ENCODE data around the gene NID1. TPM values are rescaled to one million over a fixed set of nuclear protein-coding genes. Genes with fewer than 3 reads are reported as not detected.
"Not testable (repeated sequence)": the region's sequence is repeated elsewhere in the genome, so short reads cannot be mapped to it uniquely, and the experiment has no call there.

Gene NID1
- total RNA-seq, 2 experiments from 2014 or later = not detected

GRCh38 chr1:235928197-235928596 is 136.7 kb downstream of the NID1 start:
- H3K9me2 ChIP-seq (ENCODE audit: insufficient read depth, low read length) = no peaks in the 10 kb centered on the region
- H3K9me3 ChIP-seq (ENCODE audit: low read length) = no peaks in the 10 kb centered on the region
- H2AFZ ChIP-seq (ENCODE audit: low read length) = no peak overlapping the region
- no peak for DNase-seq (ENCODE audit: low spot score)
- H3K79me2 ChIP-seq (ENCODE audit: insufficient read depth, low read depth, low read length) = no peaks in the 10 kb centered on the region
- POLR2A ChIA-PET = no interaction called here
- no peak overlapping the region for H3K4me3 ChIP-seq (ENCODE audit: low read depth, low read length, poor library complexity, severe bottlenecking)
- CTCF ChIA-PET (ENCODE audit: unreplicated experiment) = interaction anchor here (0.5 kb wide), 1 partner anchor 792 kb away, joined by 4 read pairs; no protein-coding TSS in a partner anchor
- H3K4me2 ChIP-seq (ENCODE audit: low read length) = no peak overlapping the region
- intact Hi-C loops (cut with micrococcal nuclease; ENCODE audit: unreplicated experiment) = no loop called here
- no peaks in the 10 kb centered on the region for H4K20me1 ChIP-seq (ENCODE audit: insufficient read depth, low read length)
- H3K36me3 ChIP-seq (ENCODE audit: insufficient read depth, low read length) = no peaks in the 10 kb centered on the region
- peaks cover 38% of the 10 kb centered on the region for H3K4me1 ChIP-seq (ENCODE audit: insufficient read depth, low read length, poor library complexity, severe bottlenecking)
- BruUV-seq (replicated peaks) = no TSS peak
- TF ChIP-seq CTCF (conservative IDR thresholded peaks at IDR 0.05; ENCODE audit: low read length) = no peak
- TF ChIP-seq EZH2phosphoT487 (IDR thresholded peaks at IDR 0.05; ENCODE audit: borderline replicate concordance, low read depth, low read length) = no peak
- H3K27ac ChIP-seq (ENCODE audit: low read depth, low read length, poor library complexity, severe bottlenecking) = no peak overlapping the region

GRCh38 chr1:235927551-235927950 is 137.3 kb downstream of the NID1 start:
- H3K9me3 ChIP-seq (ENCODE audit: low read length); H3K36me3 ChIP-seq (ENCODE audit: insufficient read depth, low read length); H3K4me2 ChIP-seq (ENCODE audit: low read length); intact Hi-C loops (cut with micrococcal nuclease; ENCODE audit: unreplicated experiment); H2AFZ ChIP-seq (ENCODE audit: low read length); H3K79me2 ChIP-seq (ENCODE audit: insufficient read depth, low read depth, low read length); DNase-seq (ENCODE audit: low spot score); CTCF ChIA-PET (ENCODE audit: unreplicated experiment); POLR2A ChIA-PET; H3K4me3 ChIP-seq (ENCODE audit: low read depth, low read length, poor library complexity, severe bottlenecking); H3K27ac ChIP-seq (ENCODE audit: low read depth, low read length, poor library complexity, severe bottlenecking); H3K9me2 ChIP-seq (ENCODE audit: insufficient read depth, low read length); BruUV-seq (replicated peaks); H4K20me1 ChIP-seq (ENCODE audit: insufficient read depth, low read length): not testable (repeated sequence)
- H3K4me1 ChIP-seq (ENCODE audit: insufficient read depth, low read length, poor library complexity, severe bottlenecking) = peaks cover 32% of the 10 kb centered on the region

Small RNAs within 50 kb of the gene (small RNA-seq; reads per million reads assigned to genes)
- gene RF00019 = not detected

Other genes with a start within 250 kb of the NID1 start
- gene LYST, start 198.2 kb downstream of the NID1 start, total RNA-seq (2014; rRNA removed; shearing (Covaris generic)) = 4.0 and 10.0 TPM in 2 replicates
- 8.2 and 8.3 TPM in 2 replicates for gene LYST, start 198.2 kb downstream of the NID1 start, total RNA-seq (2022)
- gene GPR137B, start 77.4 kb upstream of the NID1 start, total RNA-seq (2014; rRNA removed; shearing (Covaris generic)) = 1.2 and 2.8 TPM in 2 replicates
- 2.8 and 3.1 TPM in 2 replicates for gene GPR137B, start 77.4 kb upstream of the NID1 start, total RNA-seq (2022)
- gene ERO1B, start 216.9 kb upstream of the NID1 start, total RNA-seq (2014; rRNA removed; shearing (Covaris generic)) = 7.0 and 7.6 TPM in 2 replicates
- gene ERO1B, start 216.9 kb upstream of the NID1 start, total RNA-seq (2022) = 11.0 and 14.2 TPM in 2 replicates

Data from OCI-LY7 (cell line).